Trophoblast cell (in vitro differentiated cells and primary cell): ENCODE measurements around the gene BICRAL. TPM values are rescaled to one million over a fixed set of nuclear protein-coding genes. Genes with fewer than 3 reads are reported as not detected.
A peak's percentile ranks its signal among the peaks of the same experiment; 100 is the strongest.
"Not testable (repeated sequence)": the region's sequence is repeated elsewhere in the genome, so short reads cannot be mapped to it uniquely, and the experiment has no call there.

Experiments used
- DNase-seq, 2 donors: peaks; one replicate each; pipeline ENCODE4 v3.0.0-alpha.2; 2016
- H2AFZ ChIP-seq: 2 replicates; pipeline ENCODE4 v1.6.1; 2013; ENCODE audit warnings: low read length, moderate library complexity, mild to moderate bottlenecking; ENCODE audit not compliant: insufficient read depth, poor library complexity
- H2AK5ac ChIP-seq: 2 replicates; pipeline ENCODE4 v1.6.1; 2013; ENCODE audit warnings: mild to moderate bottlenecking, low read length
- H2BK120ac ChIP-seq: 2 replicates; pipeline ENCODE4 v1.6.1; 2013; ENCODE audit warnings: low read length, mild to moderate bottlenecking, moderate library complexity; ENCODE audit not compliant: insufficient read depth, poor library complexity
- H2BK12ac ChIP-seq: 2 replicates; pipeline ENCODE4 v1.6.1; 2013; ENCODE audit warnings: mild to moderate bottlenecking, low read length, moderate library complexity
- H2BK5ac ChIP-seq: 2 replicates; pipeline ENCODE4 v1.6.1; 2013; ENCODE audit warnings: low read length, low read depth, moderate library complexity, mild to moderate bottlenecking; ENCODE audit not compliant: poor library complexity
- H3K14ac ChIP-seq: 2 replicates; pipeline ENCODE4 v1.6.1; 2013; ENCODE audit warnings: mild to moderate bottlenecking, low read length
- H3K18ac ChIP-seq: 2 replicates; pipeline ENCODE4 v1.6.1; 2013; ENCODE audit warnings: mild to moderate bottlenecking, low read length
- H3K23ac ChIP-seq: 2 replicates; pipeline ENCODE4 v1.6.1; 2013; ENCODE audit warnings: low read length
- H3K27ac ChIP-seq: 2 replicates; pipeline ENCODE4 v1.5.1; 2013; ENCODE audit warnings: low read depth, mild to moderate bottlenecking, inconsistent platforms, low read length, moderate library complexity
- H3K27me3 ChIP-seq: 2 replicates; pipeline ENCODE4 v1.6.1; 2013; ENCODE audit warnings: inconsistent platforms, mild to moderate bottlenecking, low read length, moderate library complexity; ENCODE audit not compliant: insufficient read depth
- H3K36me3 ChIP-seq, 2 experiments: 1 replicate in 1 of 2; 2 replicates in 1 of 2; pipeline ENCODE4 v1.6.1; 2013; ENCODE audit warnings: low read length in 2 of 2, mild to moderate bottlenecking in 2 of 2, moderate library complexity in 1 of 2; ENCODE audit not compliant: insufficient read depth in 2 of 2, control insufficient read depth in 1 of 2
- H3K4ac ChIP-seq: 2 replicates; pipeline ENCODE4 v1.6.1; 2013; ENCODE audit warnings: low read depth, mild to moderate bottlenecking, low read length, moderate library complexity
- H3K4me1 ChIP-seq, 2 experiments: 1 replicate in 1 of 2; 2 replicates in 1 of 2; pipeline ENCODE4 v1.6.1; 2013; ENCODE audit warnings: low read length in 2 of 2, mild to moderate bottlenecking in 2 of 2, moderate library complexity in 1 of 2; ENCODE audit not compliant: insufficient read depth in 2 of 2, control insufficient read depth in 1 of 2
- H3K4me2 ChIP-seq: 2 replicates; pipeline ENCODE4 v1.6.1; 2013; ENCODE audit warnings: inconsistent platforms, mild to moderate bottlenecking, low read length, moderate library complexity
- H3K4me3 ChIP-seq: 2 replicates; pipeline ENCODE4 v1.5.1; 2013; ENCODE audit warnings: mild to moderate bottlenecking, low read depth, low read length, inconsistent platforms
- H3K79me1 ChIP-seq: one replicate; pipeline ENCODE4 v1.6.1; 2013; ENCODE audit warnings: low read length
- H3K79me2 ChIP-seq: 2 replicates; pipeline ENCODE4 v1.6.1; 2013; ENCODE audit warnings: low read length, mild to moderate bottlenecking; ENCODE audit not compliant: control insufficient read depth, insufficient read depth, poor library complexity
- H3K9ac ChIP-seq: 2 replicates; pipeline ENCODE4 v1.6.1; 2013; ENCODE audit warnings: mild to moderate bottlenecking, low read length
- H3K9me3 ChIP-seq: 2 replicates; pipeline ENCODE4 v1.6.1; 2013; ENCODE audit warnings: low read depth, mild to moderate bottlenecking, control low read depth, inconsistent platforms, low read length; ENCODE audit not compliant: insufficient read depth
- H4K12ac ChIP-seq: 2 replicates; pipeline ENCODE4 v1.6.1; 2013; ENCODE audit warnings: low read depth, mild to moderate bottlenecking, low read length, moderate library complexity
- H4K8ac ChIP-seq: 2 replicates; pipeline ENCODE4 v1.6.1; 2013; ENCODE audit warnings: low read depth, mild to moderate bottlenecking, low read length, moderate library complexity
- H4K91ac ChIP-seq: one replicate; pipeline ENCODE4 v1.6.1; 2013; ENCODE audit warnings: low read depth, mild to moderate bottlenecking, low read length, moderate library complexity
- WGBS: extraction: QIAGEN DNeasy Blood & Tissue Kit; methylation state at CpG from one replicate; pipeline ENCODE4 v1.1.7; 2013; ENCODE audit warnings: missing lambda C conversion rate; ENCODE audit not compliant: insufficient read length, insufficient coverage; ENCODE audit errors: extremely low coverage; 5-methylcytosine and 5-hydroxymethylcytosine counted together
- polyA plus RNA-seq: library from polyadenylated mRNA; stranded (reverse); fragments of 200-250 nt; gene quantifications from 2 replicates; pipeline ENCODE4 v1.2.3, GENCODE V29; 2013

BICRAL gene
- polyA plus RNA-seq, result 3.5 TPM in 2 replicates

GRCh38 chr6:42781796-42782688 lies at the start of gene BICRAL:
Gene BICRAL, plus strand, starts transcription at chr6:42782052. Its CDS starts 39,971 bp downstream, at chr6:42822023.
- peak within 1 kb of the TSS; percentile 100 for H2AK5ac ChIP-seq
- peak within 1 kb of the TSS; percentile 99 for H2AFZ ChIP-seq
- H2BK12ac ChIP-seq, result peak within 1 kb of the TSS; percentile 38
- peak within 1 kb of the TSS; percentile 100 for H2BK5ac ChIP-seq
- H3K23ac ChIP-seq, result no peak within 1 kb of the TSS
- H3K4me1 ChIP-seq, result peaks cover 2 to 6% of the 10 kb centered on the region in 2 experiments
- H3K79me1 ChIP-seq, result peaks cover 24% of the 10 kb centered on the region
- peak within 1 kb of the TSS; percentile 90 for H3K4me2 ChIP-seq
- DNase-seq, result peak in 1 of 2 donors; percentile 59
- peak within 1 kb of the TSS; percentile 100 for H3K14ac ChIP-seq
- H2BK120ac ChIP-seq, result peak within 1 kb of the TSS; percentile 100
- H3K27me3 ChIP-seq, result peaks cover 5% of the 10 kb centered on the region
- peak within 1 kb of the TSS; percentile 100 for H3K4ac ChIP-seq
- peaks cover 14% of the 10 kb centered on the region for H3K79me2 ChIP-seq
- peak within 1 kb of the TSS; percentile 100 for H4K12ac ChIP-seq
- H3K9me3 ChIP-seq, result no peaks in the 10 kb centered on the region
- no peaks in the 10 kb centered on the region for H3K36me3 ChIP-seq
- H4K8ac ChIP-seq, result peak within 1 kb of the TSS; percentile 100
- H3K9ac ChIP-seq, result peak within 1 kb of the TSS; percentile 100
- peak within 1 kb of the TSS; percentile 96 for H3K4me3 ChIP-seq
- H3K27ac ChIP-seq, result peak within 1 kb of the TSS; percentile 98
- WGBS, result no CpG with 5 or more reads among the region's 70 CpGs
- peak within 1 kb of the TSS; percentile 100 for H4K91ac ChIP-seq
- peak within 1 kb of the TSS; percentile 100 for H3K18ac ChIP-seq

GRCh38 chr6:42733867-42734481 lies 47.9 kb upstream of the BICRAL start:
- H2BK5ac ChIP-seq, DNase-seq, H3K4ac ChIP-seq, H3K27me3 ChIP-seq, H3K4me2 ChIP-seq, H4K12ac ChIP-seq, H4K91ac ChIP-seq, H2BK120ac ChIP-seq, H3K4me1 ChIP-seq, H3K14ac ChIP-seq, H3K23ac ChIP-seq, H3K18ac ChIP-seq, H3K9me3 ChIP-seq, H3K9ac ChIP-seq, H3K4me3 ChIP-seq, H2BK12ac ChIP-seq, H2AFZ ChIP-seq, H4K8ac ChIP-seq, H3K79me2 ChIP-seq, H3K36me3 ChIP-seq, H2AK5ac ChIP-seq, H3K79me1 ChIP-seq, H3K27ac ChIP-seq: not testable (repeated sequence)
- WGBS, result no CpG with 5 or more reads among the region's 13 CpGs

GRCh38 chr6:42735976-42736375 lies 45.9 kb upstream of the BICRAL start:
- H3K27me3 ChIP-seq, result no peaks in the 10 kb centered on the region
- peaks cover 2% of the 10 kb centered on the region for H3K9me3 ChIP-seq
- H3K4me2 ChIP-seq, result no peak overlapping the region
- no peak overlapping the region for H3K27ac ChIP-seq
- no peak overlapping the region for H3K14ac ChIP-seq
- no peak overlapping the region for H2BK12ac ChIP-seq
- no peak overlapping the region for H2AK5ac ChIP-seq
- H4K12ac ChIP-seq, result no peak overlapping the region
- no peaks in the 10 kb centered on the region for H3K79me2 ChIP-seq
- H2BK5ac ChIP-seq, result no peak overlapping the region
- no peak overlapping the region for H4K91ac ChIP-seq
- H3K79me1 ChIP-seq, result no peaks in the 10 kb centered on the region
- H3K18ac ChIP-seq, result no peak overlapping the region
- H4K8ac ChIP-seq, result no peak overlapping the region
- no peaks in the 10 kb centered on the region for H3K4me1 ChIP-seq
- WGBS, result no CpG with 5 or more reads among the region's 3 CpGs
- no peak for DNase-seq
- no peak overlapping the region for H3K9ac ChIP-seq
- H3K36me3 ChIP-seq, result no peaks in the 10 kb centered on the region
- H3K23ac ChIP-seq, result no peak overlapping the region
- H2BK120ac ChIP-seq, result no peak overlapping the region
- H3K4me3 ChIP-seq, result no peak overlapping the region
- H2AFZ ChIP-seq, result no peak overlapping the region
- no peak overlapping the region for H3K4ac ChIP-seq

- Histone ChIP-seq H3K79me1 (peaks cover 2% of the 10 kb centered on the region), H3K9ac (no peak overlapping the region), H4K8ac (no peak overlapping the region), H2AFZ (no peak overlapping the region), H3K4ac (no peak overlapping the region), H3K4me2 (no peak overlapping the region), H2BK5ac (no peak overlapping the region), H2BK120ac (no peak overlapping the region), H3K79me2 (peaks cover 8% of the 10 kb centered on the region), H3K18ac (no peak overlapping the region), H2BK12ac (no peak overlapping the region), H3K9me3 (no peaks in the 10 kb centered on the region), H4K12ac (no peak overlapping the region), H3K4me3 (no peak overlapping the region), H3K4me1 (peaks cover 3 to 8% of the 10 kb centered on the region in 2 experiments), H2AK5ac (no peak overlapping the region), H3K23ac (no peak overlapping the region), H4K91ac (no peak overlapping the region), H3K14ac (no peak overlapping the region), H3K27ac (no peak overlapping the region), H3K36me3 (no peaks in the 10 kb centered on the region), H3K27me3 (no peaks in the 10 kb centered on the region)
- DNase-seq, result no peak
- WGBS, result no CpG with 5 or more reads among the region's 3 CpGs
These were observed 41.1 kb upstream of the BICRAL start for GRCh38 chr6:42740725-42741124.
